Endothelial cell of umbilical vein (primary cell): ENCODE data around the gene DPY19L3. TPM values are rescaled to one million over a fixed set of nuclear protein-coding genes. Genes with fewer than 3 reads are reported as not detected.

Experiments
- BruUV-seq: library from RNA; stranded (reverse); fragments of 400-500 nt; replicated peaks from 2 replicates; lab custom pipeline; 2021; lab: Mats Ljungman, UMichigan
- CTCF ChIA-PET: fragments of 300-600, 350-600 bp; sonication (Branson Sonifier 250); formaldehyde crosslinking; loops from one replicate; lab custom pipeline; 2021; ENCODE audit warnings: antibody characterized with exemption, inconsistent platforms; lab: Charles Lee
- POLR2A ChIA-PET: fragments of 300-600, 350-600 bp; sonication (Branson Sonifier 250); formaldehyde crosslinking; loops from one replicate; lab custom pipeline; 2021; ENCODE audit warnings: antibody characterized with exemption, inconsistent platforms; lab: Charles Lee
- DNase-seq: peaks from one replicate; pipeline ENCODE4 v3.0.0-alpha.2; 2011; ENCODE audit warnings: low read depth, low spot score
- FAIRE-seq: peaks from 2 replicates; lab custom pipeline; 2011; peaks lifted over from hg19 to GRCh38; lab: Jason Lieb, UNC
- H2AFZ ChIP-seq: 2 replicates; pipeline ENCODE4 v1.6.0; 2012; ENCODE audit warnings: low read depth, low read length, control low read depth, inconsistent platforms
- H3K27ac ChIP-seq: 2 replicates; pipeline ENCODE4 v1.5.1; 2011; ENCODE audit warnings: low read depth, mild to moderate bottlenecking, control low read depth, low read length, moderate library complexity; ENCODE audit not compliant: insufficient read depth
- H3K27me3 ChIP-seq, 2 experiments: 2 replicates each; pipeline versions ENCODE4 v1.6.0 to v1.6.1; 2011; ENCODE audit warnings: low read length in 2 of 2, mixed read lengths in 1 of 2; ENCODE audit not compliant: control insufficient read depth in 2 of 2, insufficient read depth in 2 of 2
- H3K36me3 ChIP-seq, 2 experiments: 2 replicates in 1 of 2; 3 replicates in 1 of 2; pipeline ENCODE4 v1.5.1; 2011; ENCODE audit warnings: low read length in 2 of 2, mild to moderate bottlenecking in 1 of 2, moderate library complexity in 1 of 2; ENCODE audit not compliant: control insufficient read depth in 2 of 2, insufficient read depth in 2 of 2; ENCODE audit errors: extremely low read depth in 1 of 2
- H3K4me1 ChIP-seq: 3 replicates; pipeline ENCODE4 v1.5.1; 2011; ENCODE audit warnings: mild to moderate bottlenecking, low read length; ENCODE audit not compliant: control insufficient read depth, insufficient read depth; ENCODE audit errors: extremely low read depth
- H3K4me2 ChIP-seq: 2 replicates; pipeline ENCODE4 v1.6.1; 2011; ENCODE audit warnings: low read length, control low read depth, mixed read lengths; ENCODE audit not compliant: insufficient read depth
- H3K4me3 ChIP-seq, 3 experiments: fragments of 200-600 bp in 1 of 3; sonication (generic), shearing (Covaris generic) in 1 of 3; replicated peaks in 1 of 3; 2 replicates each; pipeline ENCODE4 v1.5.1; 2011 to 2016; ENCODE audit warnings: control low read depth in 3 of 3, low read length in 3 of 3, mild to moderate bottlenecking in 2 of 3, inconsistent platforms in 1 of 3, low read depth in 1 of 3, moderate library complexity in 1 of 3; ENCODE audit not compliant: insufficient read depth in 1 of 3
- H3K79me2 ChIP-seq: 2 replicates; pipeline ENCODE4 v1.6.0; 2012; ENCODE audit warnings: low read length, inconsistent platforms; ENCODE audit not compliant: control insufficient read depth, insufficient read depth
- H3K9ac ChIP-seq: replicated peaks from 2 replicates; pipeline ENCODE3; 2011; ENCODE audit warnings: low read length, control low read depth; ENCODE audit not compliant: insufficient read depth; ENCODE audit errors: extremely low read depth
- H3K9me1 ChIP-seq: replicated peaks from 3 replicates; pipeline ENCODE4 v1.6.0; 2011; ENCODE audit warnings: mild to moderate bottlenecking, low read length; ENCODE audit not compliant: control insufficient read depth, insufficient read depth; ENCODE audit errors: extremely low read depth
- H3K9me3 ChIP-seq: replicated peaks from 2 replicates; pipeline ENCODE4 v1.5.1; 2012; ENCODE audit warnings: low read length, inconsistent platforms; ENCODE audit not compliant: control insufficient read depth, insufficient read depth
- H4K20me1 ChIP-seq: replicated peaks from 2 replicates; pipeline ENCODE3; 2011; ENCODE audit warnings: mild to moderate bottlenecking, low read length; ENCODE audit not compliant: control insufficient read depth, insufficient read depth; ENCODE audit errors: extremely low read depth
- EZH2 ChIP-seq: IDR thresholded peaks from 2 replicates; pipeline ENCODE4 v1.6.1; 2012; ENCODE audit warnings: borderline replicate concordance, low read depth, mild to moderate bottlenecking, moderate library complexity, low read length, inconsistent platforms; ENCODE audit not compliant: severe bottlenecking
- FOS ChIP-seq: IDR thresholded peaks from 2 replicates; pipeline ENCODE4 v1.6.1; 2011; ENCODE audit warnings: mild to moderate bottlenecking, low read length, moderate library complexity, borderline replicate concordance; ENCODE audit not compliant: insufficient read depth
- GATA2 ChIP-seq: IDR thresholded peaks from 2 replicates; pipeline ENCODE4 v1.7.0; 2011; ENCODE audit warnings: low read depth, mild to moderate bottlenecking, moderate library complexity, mixed read lengths, low read length; ENCODE audit not compliant: insufficient read length, insufficient read depth
- JUN ChIP-seq: IDR thresholded peaks from 2 replicates; pipeline ENCODE4 v1.6.1; 2011; ENCODE audit warnings: borderline replicate concordance, low read depth; ENCODE audit not compliant: insufficient read length, insufficient read depth
- MYC ChIP-seq: IDR thresholded peaks from one replicate; pipeline ENCODE4 v1.6.1; 2011; ENCODE audit warnings: mild to moderate bottlenecking, low read depth, low read length
- POLR2A ChIP-seq: IDR thresholded peaks from 2 replicates; pipeline ENCODE4 v1.6.1; 2012; ENCODE audit warnings: low read depth, mild to moderate bottlenecking, control low read depth, low read length
- POLR2AphosphoS5 ChIP-seq: IDR thresholded peaks from 2 replicates; pipeline ENCODE4 v1.6.1; 2012; ENCODE audit warnings: low read depth, mild to moderate bottlenecking, control low read depth, low read length, moderate library complexity; ENCODE audit not compliant: insufficient read depth
- dilution Hi-C: fragments of 300-500 bp; cut with MboI; formaldehyde crosslinking; loops from one replicate; pipeline ENCODE4 v1.15.0; 2019; ENCODE audit warnings: low sequenced_read_pairs; ENCODE audit not compliant: extremely low pct_ligation_motif_present
- intact Hi-C: fragments of 100-400 bp; cut with micrococcal nuclease; formaldehyde crosslinking; loops from one replicate; pipeline ENCODE4 v1.10.0; 2022
- polyA plus RNA-seq, 4 experiments: library from polyadenylated mRNA; depleted of rRNA in 3 of 4; stranded (reverse) in 3 of 4; unstranded in 1 of 4; fragments of >200 nt; gene quantifications; 2 replicates each; pipeline versions ENCODE4 v1.2.1 to v1.2.3, GENCODE V29; 2011 to 2012; ENCODE audit warnings: missing spikeins in 1 of 4
- total RNA-seq: library from RNA; stranded (reverse); gene quantifications from 2 replicates; pipeline ENCODE4 v1.2.3, GENCODE V29; 2021
- TF ChIP-seq, protein P1 (sequence below): IDR thresholded peaks from 2 replicates; pipeline ENCODE4 v1.6.1; 2011; ENCODE audit not compliant: insufficient read depth, insufficient read length
- TF ChIP-seq, protein P2 (sequence below), 2 donors: IDR thresholded peaks; 1 replicate in 1 of 2; 2 replicates in 1 of 2; pipeline ENCODE4 v1.5.1; 2011; ENCODE audit warnings: low read length in 2 of 2, mild to moderate bottlenecking in 2 of 2, moderate library complexity in 2 of 2, control low read depth in 1 of 2, inconsistent platforms in 1 of 2, low read depth in 1 of 2; ENCODE audit not compliant: insufficient read depth in 1 of 2; ENCODE audit errors: extremely low read depth in 1 of 2

DPY19L3 gene
- total and polyA plus RNA-seq, 2 donors (not counting 3 experiments of a cell fraction or from before 2014, with no cell fraction given), result 36.1 to 39.5 TPM

DNA sequence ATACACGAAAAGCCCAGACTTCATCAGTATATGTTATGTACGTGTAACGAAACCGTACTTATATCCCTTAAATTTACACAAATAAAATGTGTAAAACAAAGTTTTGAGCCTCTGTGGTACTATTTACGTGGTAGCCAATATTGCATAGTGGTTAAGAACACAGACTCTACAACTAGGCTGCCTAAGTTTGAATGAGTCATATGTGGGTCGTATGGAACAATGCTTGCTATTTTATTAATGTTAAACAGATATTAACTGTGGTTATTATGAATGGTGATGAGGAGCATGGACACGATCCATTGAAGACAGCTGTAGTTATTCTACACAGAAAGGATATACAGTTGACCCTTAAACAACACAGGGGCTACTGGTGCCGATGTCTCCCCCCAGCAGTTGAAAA, 42.5 kb downstream of the DPY19L3 start:
- H3K27ac ChIP-seq, result no peak overlapping the region
- TF ChIP-seq EZH2 (no peak), POLR2AphosphoS5 (no peak)
- intact Hi-C loops, result no loop called here
- no peaks in the 10 kb centered on the region for H3K27me3 ChIP-seq
- H4K20me1 ChIP-seq, result no peaks in the 10 kb centered on the region
- ChIA-PET POLR2A (no interaction called here), CTCF (no interaction called here)
- no peak overlapping the region for H3K4me3 ChIP-seq
- no peaks in the 10 kb centered on the region for H3K9me1 ChIP-seq
- dilution Hi-C loops, result no loop called here
- H3K9me3 ChIP-seq, result no peaks in the 10 kb centered on the region
- no peak overlapping the region for H2AFZ ChIP-seq
- no peaks in the 10 kb centered on the region for H3K79me2 ChIP-seq
- no TSS peak for BruUV-seq
- no peak overlapping the region for H3K9ac ChIP-seq
- no peak for FAIRE-seq
- DNase-seq, result no peak
- peaks cover 0 to under 1% of the 10 kb centered on the region in 2 experiments for H3K36me3 ChIP-seq
- peaks cover 2% of the 10 kb centered on the region for H3K4me1 ChIP-seq
- no peak overlapping the region for H3K4me2 ChIP-seq

DNA sequence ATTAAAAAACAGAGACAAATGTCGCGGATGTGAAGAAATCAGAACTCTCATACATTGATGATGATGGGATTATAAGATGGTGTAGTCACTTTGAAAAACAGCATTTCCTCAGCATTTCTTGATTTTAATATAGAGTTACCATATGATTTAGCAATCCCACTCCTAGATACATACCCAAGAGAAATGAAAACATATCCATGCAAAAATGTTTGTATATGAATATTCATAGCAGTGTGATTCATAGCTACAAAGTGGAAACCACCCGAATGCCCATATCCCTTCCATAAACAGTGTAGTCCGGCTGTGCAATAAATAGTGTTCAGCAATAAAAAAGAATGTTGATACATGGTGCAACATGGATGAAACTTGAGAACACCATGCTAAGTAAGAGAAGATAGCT, 44.6 kb downstream of the DPY19L3 start:
- intact Hi-C loops (no loop called here), dilution Hi-C loops (no loop called here)
- Histone ChIP-seq H3K27ac (no peak overlapping the region), H3K9me3 (no peaks in the 10 kb centered on the region), H3K4me3 (no peak overlapping the region), H2AFZ (no peak overlapping the region), H3K79me2 (no peaks in the 10 kb centered on the region), H3K4me1 (peaks cover 7% of the 10 kb centered on the region), H4K20me1 (no peaks in the 10 kb centered on the region), H3K36me3 (no peaks in the 10 kb centered on the region), H3K9ac (no peak overlapping the region), H3K9me1 (no peaks in the 10 kb centered on the region), H3K27me3 (no peaks in the 10 kb centered on the region), H3K4me2 (no peak overlapping the region)
- DNase-seq (no peak), FAIRE-seq (no peak)
- CTCF ChIA-PET, result interaction anchor here (0.8 kb wide), 1 partner anchor 20 kb away, joined by 3 read pairs; no protein-coding TSS in a partner anchor
- no TSS peak for BruUV-seq
- POLR2A ChIA-PET, result no interaction called here
- TF ChIP-seq POLR2AphosphoS5, result no peak
- TF ChIP-seq, protein P1, sequence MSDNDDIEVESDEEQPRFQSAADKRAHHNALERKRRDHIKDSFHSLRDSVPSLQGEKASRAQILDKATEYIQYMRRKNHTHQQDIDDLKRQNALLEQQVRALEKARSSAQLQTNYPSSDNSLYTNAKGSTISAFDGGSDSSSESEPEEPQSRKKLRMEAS, result no peak
- no peak for TF ChIP-seq FOS
- TF ChIP-seq, protein P2, sequence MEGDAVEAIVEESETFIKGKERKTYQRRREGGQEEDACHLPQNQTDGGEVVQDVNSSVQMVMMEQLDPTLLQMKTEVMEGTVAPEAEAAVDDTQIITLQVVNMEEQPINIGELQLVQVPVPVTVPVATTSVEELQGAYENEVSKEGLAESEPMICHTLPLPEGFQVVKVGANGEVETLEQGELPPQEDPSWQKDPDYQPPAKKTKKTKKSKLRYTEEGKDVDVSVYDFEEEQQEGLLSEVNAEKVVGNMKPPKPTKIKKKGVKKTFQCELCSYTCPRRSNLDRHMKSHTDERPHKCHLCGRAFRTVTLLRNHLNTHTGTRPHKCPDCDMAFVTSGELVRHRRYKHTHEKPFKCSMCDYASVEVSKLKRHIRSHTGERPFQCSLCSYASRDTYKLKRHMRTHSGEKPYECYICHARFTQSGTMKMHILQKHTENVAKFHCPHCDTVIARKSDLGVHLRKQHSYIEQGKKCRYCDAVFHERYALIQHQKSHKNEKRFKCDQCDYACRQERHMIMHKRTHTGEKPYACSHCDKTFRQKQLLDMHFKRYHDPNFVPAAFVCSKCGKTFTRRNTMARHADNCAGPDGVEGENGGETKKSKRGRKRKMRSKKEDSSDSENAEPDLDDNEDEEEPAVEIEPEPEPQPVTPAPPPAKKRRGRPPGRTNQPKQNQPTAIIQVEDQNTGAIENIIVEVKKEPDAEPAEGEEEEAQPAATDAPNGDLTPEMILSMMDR (IDR thresholded peaks at IDR 0.05; ENCODE audit: extremely low read depth in 1 of 2, insufficient read depth in 1 of 2, low read depth in 1 of 2, low read length in 2 of 2), result no peak
- TF ChIP-seq EZH2, result no peak
- TF ChIP-seq GATA2, result no peak
- no peak for TF ChIP-seq JUN
- TF ChIP-seq POLR2A, result no peak
- no peak for TF ChIP-seq MYC
